Thyroid gland (tissue), 4 donors: ENCODE data around the gene TRIM24.

Experiments
- CTCF ChIP-seq, 6 experiments: fragments of 200-600 bp in 3 of 6; fragments of 450-650 bp in 3 of 6; sonication (generic) in 3 of 6; IDR thresholded peaks; one replicate each; pipeline ENCODE4 v1.5.1; 2016 to 2019; ENCODE audit warnings: antibody characterized with exemption in 6 of 6, mild to moderate bottlenecking in 2 of 6, inconsistent platforms in 1 of 6, moderate library complexity in 1 of 6
- POLR2A ChIP-seq, 2 donors: fragments of 450-650 bp; IDR thresholded peaks; one replicate each; pipeline ENCODE4 v1.6.1; 2017; ENCODE audit warnings: antibody characterized with exemption in 2 of 2, mild to moderate bottlenecking in 2 of 2, moderate library complexity in 1 of 2

DNA sequence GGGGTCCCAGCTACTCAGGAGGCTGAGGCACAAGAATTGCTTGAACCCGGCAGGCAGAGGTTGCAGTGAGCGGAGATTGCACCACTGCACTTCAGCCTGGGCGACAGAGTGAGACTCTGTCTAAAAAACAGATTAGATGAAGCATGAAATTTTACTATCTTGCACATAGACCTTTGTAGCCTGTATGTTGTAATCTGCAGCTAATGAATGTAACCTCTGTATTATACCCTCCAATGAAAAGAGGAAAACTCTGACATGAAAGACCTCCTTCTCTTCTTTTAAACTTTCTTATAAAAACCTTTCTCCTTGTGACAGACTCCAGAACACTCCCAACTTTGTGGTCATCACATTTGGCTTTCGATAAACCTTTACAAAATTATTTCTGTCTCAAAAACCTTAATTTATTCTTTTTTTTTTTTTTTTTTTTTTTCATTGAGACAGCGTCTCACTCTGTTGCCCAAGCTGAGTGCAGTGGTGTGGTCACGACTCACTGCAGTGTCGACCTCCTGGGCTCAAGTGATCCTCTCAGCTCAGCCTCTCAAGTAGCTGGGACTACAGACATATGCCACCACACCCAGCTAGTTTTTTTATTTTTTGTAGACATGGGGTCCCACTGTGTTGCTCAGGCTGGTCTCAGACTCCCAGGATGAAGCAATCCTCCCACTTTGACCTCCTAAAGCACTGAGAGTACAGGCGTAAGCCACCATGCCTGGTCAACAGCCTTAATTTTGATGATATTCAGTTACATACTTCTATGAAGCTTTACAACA is 143.7 kb downstream of the TRIM24 start:
- no peak for TF ChIP-seq CTCF (IDR thresholded peaks at IDR 0.05)
- no peak for TF ChIP-seq POLR2A (IDR thresholded peaks at IDR 0.05)
